ENCODE measurements around the gene PRKAR1A.

- no peak for TF ChIP-seq CTCF (IDR thresholded peaks at IDR 0.05)
- TF ChIP-seq SIN3A (IDR thresholded peaks at IDR 0.05; ENCODE audit: borderline replicate concordance, insufficient read depth, low read depth, low read length): no peak
- no peak for TF ChIP-seq REST (IDR thresholded peaks at IDR 0.05; ENCODE audit: insufficient read depth in 1 of 2, low read depth in 2 of 2, low read length in 1 of 2)
- no peak for TF ChIP-seq POLR2AphosphoS5 (IDR thresholded peaks at IDR 0.05; ENCODE audit: low read depth, low read length)
These were observed 14.3 kb downstream of the PRKAR1A start for GRCh38 chr17:68526548-68526947.
